ENCODE results near the gene VAC14.

The VAC14 gene

DNA sequence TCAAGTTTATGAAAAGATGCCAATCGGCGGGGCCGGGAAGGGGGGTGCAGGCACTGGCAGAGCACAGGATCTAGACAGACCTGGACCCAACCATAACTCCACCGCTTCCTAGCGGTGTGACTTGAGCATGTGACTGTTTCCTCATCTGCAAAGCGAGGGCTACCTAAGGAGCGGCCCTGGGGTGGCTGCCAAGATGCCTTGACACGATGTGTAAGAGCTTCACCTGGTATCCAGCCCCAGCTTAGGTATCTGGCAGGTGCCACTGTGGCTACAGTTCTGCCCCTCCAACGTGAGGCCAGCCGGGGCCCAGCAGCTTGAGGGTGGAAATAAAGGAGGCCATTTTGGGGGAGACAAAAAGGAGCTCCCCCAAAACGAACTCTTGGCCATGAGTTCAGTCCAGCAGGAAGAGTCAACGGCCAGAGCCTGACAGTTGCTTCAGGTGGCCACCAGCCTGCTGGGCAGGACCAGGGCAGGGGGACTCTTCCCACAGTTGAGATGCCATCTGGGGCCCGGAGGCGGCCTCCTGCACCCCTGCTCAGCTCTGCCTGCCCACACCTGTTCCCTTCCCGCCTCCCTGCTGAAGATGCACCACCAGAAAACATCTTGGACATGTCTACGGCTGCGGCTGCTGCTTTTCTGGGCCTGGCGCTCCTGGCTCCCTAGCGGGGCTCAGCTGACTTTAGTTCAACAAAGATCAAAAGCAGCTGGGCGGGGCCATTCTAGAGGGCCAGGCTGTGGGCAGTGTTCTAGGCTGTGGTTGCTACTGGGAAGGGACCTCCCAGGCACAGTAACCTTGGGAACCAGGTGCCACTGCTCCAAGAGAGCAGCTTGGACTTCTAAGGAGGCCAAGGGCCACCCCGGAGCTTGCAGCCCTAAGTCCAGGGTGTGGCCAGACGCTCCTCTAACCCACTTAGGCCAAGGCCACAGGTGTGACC, 111.7 kb downstream of the VAC14 start:
- no peak for DNase-seq

DNA sequence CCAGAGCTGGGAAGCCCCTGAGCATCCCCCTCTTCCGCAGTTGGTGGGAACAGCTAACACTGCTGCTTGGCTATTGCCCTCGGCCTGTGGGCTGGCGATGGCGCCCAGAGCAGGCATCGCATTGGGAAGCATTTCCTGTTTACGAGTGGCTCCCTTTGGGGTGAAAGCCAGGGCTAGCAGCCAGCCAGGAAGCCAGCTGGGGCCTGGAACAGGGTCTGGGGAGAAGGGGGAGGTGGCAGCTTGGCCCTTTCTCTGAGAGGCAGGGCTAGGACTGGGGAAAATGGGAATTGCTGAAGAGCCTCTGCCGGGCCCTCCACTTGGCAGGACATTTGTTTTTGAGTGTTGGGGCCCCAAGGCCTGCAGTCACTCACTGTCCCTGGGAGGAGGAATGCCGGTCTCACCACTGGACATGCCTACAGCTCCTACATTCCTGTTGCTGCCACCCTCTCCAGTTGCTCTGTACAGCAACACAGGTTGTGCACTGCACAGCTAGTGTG, 112.7 kb downstream of the VAC14 start:
- DNase-seq, result no peak

DNA sequence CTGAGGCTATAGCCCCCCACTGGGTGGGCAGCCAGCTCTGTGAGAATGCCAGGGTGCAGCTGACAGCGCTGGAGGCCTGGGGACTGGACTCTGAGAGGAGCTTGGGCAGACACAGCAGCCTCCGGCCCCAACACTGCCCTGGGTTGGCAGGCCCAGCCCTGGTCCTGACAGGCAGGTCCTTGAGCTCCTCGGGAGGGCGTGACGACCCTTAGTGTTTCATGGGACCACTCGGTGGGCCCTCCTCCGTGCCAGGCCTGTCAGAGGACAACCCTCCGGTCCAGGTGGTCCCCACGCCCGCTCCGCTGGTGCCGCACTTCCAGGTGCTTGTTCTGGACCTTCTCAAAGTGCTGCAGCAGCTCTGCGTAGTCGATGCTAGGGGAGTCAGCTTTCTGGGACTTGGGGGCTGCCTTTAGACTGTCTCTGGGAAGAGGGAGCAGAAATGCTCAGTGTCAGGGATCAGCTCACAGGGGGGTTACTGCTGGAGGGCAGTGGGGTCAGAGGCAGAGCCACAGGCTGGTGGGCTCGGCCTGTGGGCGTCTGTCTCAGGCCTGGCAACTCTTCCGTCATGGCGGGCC, 113.2 kb downstream of the VAC14 start:
- DNase-seq, result no peak

DNA sequence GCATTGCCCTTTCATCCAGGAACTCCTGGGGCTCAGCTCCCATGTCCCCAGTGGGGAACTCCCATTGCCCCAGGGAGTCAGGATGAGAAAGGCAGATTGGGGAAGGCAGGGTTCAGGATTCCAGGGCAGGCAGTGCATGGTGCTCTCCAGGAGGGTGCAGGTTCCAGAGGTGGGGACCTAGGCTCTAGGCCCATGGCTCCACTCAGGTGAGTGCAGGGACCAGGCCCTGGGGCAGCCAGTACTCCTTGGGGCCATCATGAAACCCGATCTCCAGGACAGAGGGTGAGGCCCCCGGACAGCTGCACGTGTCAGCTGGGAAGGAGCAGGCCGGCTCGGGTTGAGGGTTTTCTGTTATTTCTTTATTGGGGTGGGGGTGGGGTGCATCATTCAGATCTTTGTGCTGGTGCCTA, 113.9 kb downstream of the VAC14 start:
- DNase-seq, result no peak

DNA sequence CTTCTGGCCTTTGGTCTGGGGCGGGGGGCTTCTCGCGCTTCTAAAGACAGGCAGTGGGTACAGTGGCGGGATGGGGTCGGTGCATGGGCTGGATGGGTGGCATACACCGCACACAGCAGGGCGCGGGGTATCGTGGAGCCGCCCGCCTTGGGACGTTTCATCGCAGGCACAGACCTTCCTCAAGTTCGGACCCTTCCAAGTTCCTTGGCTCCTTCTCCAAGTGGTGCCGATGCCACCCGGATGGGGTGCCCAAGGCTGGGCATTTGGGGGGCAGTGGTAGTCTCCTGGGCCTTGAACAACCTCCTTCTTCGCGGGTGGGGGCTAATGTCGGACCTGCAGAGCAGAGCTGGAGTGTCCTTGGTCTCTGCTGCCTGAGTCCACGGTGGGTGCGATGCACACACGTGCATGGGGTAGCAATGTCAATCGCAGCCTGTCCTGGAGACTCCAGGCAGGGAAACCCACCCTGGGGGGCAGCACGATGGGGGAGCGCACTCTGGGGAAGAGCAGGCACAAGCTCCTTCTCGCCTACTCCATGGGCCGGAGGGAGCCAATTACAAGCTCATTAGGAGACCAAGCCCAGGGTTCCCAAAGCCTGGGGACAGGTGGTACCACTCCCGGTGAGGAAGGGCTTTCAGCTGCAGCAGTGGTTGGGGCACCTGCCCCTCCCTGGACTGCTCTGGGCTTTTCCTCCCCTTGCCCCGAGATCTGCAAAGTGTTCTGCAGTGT, 114.4 kb downstream of the VAC14 start:
- no peak for DNase-seq

DNA sequence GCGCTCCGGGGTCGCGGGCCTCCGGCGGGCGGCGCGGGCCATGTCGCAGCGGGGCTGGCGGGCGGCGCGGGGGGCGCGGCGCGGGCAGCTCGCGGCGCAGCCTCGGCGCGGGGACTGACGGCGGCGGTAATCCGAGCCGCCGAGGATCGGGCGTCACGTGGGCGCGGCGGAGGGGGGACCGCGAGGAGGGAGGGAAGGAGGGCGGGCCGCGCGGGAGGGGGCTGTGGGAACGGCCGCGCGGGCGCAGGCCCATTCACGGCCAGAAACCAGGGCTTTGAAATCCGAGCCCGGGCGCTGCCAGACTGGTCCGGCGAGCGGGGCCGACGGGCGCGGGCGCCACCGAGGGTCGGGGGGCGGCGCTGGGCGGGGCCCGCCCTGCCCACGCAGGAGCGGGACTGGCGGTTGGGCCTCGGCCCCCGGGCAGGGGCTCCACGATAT, 115.0 kb downstream of the VAC14 start, which contains the start of gene MTSS2:
TSS of gene MTSS2 (minus strand) at position 116 of the 438 bp plus-strand sequence. CDS start 262 bp downstream, outside the sequence.
- no peak for DNase-seq

- no peak for DNase-seq
These were observed 115.7 kb downstream of the VAC14 start for GRCh38 chr16:70685061-70685937.

DNA sequence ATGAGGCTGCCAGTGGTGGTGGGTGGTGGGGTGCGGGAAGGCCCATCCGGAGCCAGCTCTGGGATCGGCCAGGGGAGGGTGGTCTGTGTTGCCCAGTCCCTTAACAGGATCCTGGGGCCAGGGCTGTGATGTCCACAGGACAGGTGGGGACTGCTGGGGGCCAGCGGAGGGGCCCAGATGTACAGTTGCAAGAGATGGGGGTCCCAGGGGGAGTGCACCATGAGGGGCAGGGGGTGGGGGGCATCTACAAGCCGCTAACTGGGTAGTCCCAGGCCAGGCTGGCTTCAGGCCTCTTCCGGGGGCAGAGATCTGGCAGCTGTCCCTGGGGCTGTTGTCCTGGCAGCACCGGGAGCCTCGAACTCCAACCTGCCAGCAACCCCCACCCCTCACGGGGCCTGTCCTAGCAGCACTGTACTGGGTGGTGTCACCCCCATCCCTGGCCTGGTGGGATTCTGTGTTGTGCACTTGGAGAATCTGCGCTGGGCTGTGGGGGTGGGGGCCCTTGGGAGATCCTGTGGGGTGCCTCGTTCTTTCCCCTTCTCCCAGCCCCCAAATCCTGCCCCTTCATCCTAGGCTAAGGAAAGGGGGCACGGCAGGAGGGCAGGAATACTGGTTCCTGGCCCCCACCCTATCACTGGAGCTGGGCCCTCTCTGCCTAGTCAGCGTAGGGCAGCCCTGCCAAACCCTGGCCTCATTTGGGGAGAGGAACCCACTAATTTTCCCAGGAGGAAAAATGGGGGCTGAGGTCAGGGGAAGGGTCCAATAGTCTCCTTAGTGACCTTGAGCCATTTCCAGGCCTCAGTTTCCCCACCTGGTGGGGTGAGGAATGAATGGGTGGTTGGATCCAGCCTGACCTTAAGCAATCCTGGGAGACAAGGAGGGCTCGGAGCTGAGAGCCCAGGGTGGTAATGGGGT, 116.6 kb downstream of the VAC14 start:
- DNase-seq, result no peak

DNA sequence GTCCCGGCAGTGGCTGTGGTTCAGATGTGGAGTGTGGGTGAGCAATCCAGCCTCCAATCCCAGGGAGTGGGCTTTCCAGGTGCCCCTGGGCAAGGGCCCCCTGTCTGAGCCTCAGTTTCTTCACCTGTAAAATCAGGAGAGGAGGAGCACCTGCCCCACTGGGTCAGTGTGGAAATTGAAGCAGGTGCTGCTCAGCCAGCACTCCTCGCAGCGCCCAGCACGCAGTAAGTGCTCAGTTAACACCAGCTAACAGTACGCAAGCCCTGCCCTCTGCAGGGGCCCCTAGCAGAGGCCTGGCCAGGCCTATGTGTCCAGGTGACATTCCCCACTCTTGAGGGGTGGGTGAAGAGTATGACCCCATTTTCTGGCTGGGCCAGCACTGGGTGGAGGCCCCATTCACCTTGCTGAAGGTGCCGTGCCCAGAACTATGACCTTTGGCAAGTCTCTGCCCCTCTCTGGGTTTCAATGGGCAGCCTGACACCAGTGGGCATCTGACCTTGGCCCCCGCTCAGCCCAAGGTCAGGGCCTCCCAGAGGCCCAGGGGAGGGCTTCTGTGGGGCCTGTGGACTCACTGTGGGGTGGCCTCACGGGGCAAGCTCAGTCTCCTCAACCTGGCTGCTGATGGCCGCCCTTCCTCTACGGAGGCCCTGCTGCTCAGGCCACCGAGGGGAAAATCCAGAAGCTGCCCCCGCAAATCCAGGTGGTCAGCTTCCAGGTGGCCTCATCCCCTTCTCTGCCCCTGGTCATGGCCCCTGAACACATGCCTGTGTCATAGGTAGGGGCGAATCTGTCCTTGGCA, 117.6 kb downstream of the VAC14 start:
- no peak for DNase-seq

DNA sequence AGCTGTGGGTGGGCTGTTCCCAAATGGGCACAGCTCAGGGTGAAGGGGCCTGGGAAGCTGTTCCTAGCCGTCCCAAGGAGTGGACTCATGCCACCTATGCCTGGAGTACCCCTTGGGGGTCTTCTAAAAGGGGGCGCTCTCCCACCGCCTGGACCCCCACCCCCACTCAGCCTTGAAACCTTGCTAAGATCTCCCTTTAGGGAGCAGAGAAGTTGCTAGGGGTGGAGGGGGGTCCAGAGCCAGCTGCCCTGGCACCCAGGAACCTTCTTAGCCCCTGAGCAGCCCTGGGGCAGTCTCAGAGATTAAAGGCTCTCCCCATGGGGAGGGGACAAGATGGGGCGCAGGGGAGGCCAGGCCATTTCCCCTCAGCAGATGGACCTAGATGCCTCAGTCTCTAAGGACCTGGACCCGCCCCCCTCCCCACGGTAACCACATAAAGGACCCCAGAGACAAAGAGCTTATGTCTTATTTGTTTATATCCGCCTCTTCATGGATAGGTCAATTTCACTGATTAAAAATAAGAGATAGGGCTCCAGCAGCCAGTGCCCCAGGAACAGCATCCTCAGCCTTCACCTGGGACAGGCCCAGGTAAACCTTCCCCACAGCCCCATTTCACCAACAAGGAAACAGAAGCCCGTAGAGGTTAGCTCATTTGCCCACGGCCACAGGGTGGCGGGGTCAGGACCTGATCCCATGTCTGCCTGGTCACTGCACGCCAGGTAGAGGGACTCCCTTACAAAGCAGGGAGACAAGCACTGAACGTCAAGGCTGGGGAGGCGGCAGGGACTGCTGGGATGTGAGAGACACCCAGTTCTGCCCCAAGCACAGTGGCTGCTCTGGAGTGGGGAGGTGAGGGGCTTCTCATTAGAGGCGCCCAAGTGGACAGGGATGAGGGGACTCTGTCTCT, 118.5 kb downstream of the VAC14 start:
- no peak for DNase-seq

DNA sequence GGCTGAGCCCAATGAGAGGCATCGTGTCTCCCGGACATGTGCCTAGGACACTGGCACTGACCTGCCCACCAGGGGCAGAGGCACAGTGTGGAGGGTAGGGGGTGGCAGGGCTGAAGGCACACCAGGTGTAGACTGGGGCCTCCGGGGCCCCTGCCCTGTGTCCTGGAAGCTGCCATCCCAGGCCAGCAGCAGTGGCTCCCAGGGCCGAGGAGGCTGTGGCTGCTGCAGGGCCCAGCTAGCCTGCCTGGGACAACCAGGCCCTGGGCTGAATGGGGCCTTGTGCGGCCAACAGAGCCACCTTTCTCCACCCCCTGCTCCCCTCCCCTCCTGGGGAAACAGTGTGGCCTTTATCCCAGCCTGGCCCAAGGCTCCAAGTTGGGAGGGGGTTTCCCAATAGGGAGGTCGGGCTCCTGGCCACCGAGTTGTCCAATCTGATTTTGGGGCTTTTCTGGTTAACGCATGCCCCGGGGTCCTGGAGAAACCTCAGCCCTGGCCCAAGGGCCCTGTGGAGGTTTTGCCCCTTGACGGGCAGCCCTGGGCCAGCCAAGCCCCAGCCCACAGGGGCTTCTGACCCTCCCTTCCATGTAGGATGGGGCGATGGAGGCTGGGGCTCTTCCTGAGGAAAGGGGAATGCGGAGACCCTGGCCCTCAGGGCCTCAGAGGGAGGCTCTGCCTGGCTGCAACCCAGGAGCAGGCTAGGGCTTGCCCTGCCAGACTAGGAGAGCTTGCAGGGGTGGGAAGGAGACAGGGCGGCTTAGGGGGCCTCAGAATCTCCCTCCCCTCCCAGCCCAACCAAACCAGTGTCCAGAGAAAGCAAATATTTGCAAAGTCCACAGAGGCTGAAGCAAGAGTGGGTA, 119.3 kb downstream of the VAC14 start:
- no peak for DNase-seq

- DNase-seq, result no peak
These were observed 120.2 kb downstream of the VAC14 start for GRCh38 chr16:70680495-70681381.

DNA sequence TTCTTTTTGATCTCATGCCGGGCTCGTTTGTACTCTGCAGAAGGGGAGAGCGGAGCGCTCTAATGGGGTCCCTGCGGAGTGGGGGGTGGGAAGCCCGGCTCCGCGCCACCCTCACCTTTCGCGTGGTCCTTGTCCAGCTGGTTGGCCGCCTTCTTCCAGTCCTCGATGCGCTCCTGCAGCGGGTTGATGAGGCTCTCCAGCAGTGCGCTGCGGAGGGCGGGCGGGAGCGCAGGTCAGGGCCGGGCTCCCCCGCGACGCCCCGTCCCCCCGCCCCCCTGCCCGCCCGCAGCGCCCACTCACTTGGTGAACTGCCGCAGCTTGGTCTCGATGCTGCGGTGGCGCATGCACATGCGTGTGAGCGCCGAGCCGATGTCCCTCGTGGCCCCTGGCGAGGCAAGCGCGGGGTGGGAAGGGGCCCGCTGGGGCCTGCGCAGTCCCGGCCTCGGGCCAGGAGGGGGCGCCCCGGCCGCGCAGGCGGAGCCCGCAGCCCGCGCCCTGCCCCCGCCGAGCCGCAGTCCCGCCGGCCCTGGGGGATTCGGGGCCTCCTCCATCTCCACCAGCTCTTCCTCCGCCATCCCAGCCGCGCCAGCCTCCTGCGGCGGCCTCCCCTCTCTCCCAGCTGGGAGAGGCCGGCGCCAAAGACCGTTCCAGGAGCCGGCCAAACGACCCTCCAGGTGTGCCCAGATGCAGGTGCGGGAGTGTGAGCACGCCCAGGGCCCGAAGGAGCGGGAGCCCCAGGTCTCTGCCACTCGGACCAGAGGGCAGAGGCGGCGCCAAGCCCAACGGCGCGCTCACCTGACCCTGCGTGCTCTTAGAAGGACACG, 121.1 kb downstream of the VAC14 start:
- no peak for DNase-seq

DNA sequence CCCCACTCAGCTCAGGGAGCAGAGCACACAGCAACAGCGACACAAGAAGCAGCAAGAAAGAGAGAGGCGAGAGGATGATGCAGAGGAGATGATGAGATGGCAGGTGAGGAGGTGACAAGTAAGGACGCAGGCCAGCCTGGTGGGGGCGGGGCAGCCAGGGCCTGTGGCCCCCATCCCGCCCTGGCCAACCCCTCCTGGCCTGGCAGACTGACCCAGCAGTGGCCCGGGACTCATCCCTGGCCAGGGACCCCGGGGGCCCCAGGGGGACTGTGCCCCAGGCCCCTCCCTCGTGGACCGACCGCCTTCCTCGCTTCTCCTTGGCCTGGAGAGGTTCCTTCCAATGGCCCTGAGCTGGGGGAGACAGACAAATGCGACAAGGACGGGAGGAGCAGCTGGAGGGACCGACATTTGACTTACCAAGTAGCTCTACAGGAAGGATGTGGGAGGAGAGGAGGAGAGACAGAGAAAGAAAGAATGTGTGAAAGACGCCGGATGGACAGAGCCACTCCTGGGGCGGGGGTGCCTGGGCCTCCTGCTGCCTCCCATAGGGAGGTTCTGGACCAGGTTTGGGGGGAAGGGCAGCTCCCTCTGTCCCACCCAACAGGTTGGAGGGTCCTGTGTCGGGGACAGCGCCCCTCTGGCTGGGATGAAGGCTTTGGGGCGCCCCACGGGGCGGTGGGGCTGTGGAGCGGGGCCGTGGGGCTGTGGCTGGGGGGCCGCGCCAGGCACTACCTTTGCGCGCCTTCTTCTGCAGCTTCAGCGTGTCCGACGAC, 121.9 kb downstream of the VAC14 start:
- DNase-seq, result no peak

DNA sequence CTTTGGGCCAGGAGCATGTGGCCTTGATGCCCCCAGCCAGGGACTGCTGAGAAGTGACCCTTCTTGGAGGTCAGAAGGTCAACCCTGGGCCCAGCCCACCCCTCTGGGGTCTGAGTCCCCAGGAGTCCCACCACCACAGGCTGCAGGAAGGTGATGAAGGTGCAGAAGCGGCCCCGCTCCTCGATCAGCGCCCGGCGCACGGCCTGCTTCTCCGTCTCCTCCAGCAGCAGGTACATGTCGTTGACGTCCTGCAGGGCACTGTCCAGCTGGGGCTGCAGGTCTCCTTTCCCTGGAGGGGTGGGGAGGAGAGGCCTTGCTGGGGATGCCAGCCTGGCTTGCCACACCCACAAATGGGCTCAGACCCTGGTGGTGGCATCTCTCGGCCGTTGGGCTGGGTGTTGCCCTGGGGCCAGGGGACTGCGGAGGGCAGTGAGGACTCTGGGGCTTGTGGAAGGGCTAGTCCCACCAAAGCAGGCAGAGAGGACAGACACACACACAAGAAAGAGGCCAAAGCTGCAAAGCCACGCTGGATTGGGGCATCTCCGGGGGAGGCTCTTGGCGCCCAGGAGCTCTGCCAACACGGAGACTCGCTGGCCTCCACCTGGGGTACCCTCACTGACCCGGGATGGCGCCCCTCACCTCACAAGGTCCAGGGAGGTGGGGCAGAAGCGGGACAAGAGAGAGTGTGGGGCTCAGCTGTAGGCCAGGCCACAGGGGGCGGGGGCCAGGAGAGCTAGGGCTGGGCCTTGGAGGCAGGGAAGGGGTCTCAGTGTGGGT, 122.6 kb downstream of the VAC14 start:
- DNase-seq, result no peak

Measured in activated CD4-positive, alpha-beta T cell treated with anti-CD3 and anti-CD28 coated beads, Interleukin-10, Interleukin-2, amounts not matched to agents 100 ng/mL and 50 ng/mL, durations not matched to agents 16 hours and 8 hours (primary cell).